Esophagus muscularis mucosa (tissue), 4 donors: ENCODE measurements around the gene AGAP1. TPM values are rescaled to one million over a fixed set of nuclear protein-coding genes. Genes with fewer than 3 reads are reported as not detected.

Experiments used
- DNase-seq: peaks from one replicate; pipeline ENCODE4 v3.0.0-alpha.2; 2017; ENCODE audit errors: extremely low spot score
- H3K27ac ChIP-seq, 4 donors: fragments of 200-600 bp; sonication (generic); replicated peaks in 1 of 4; 1 replicate in 3 of 4; 2 replicates in 1 of 4; pipeline ENCODE4 v1.5.1; 2016 to 2019; ENCODE audit warnings: mild to moderate bottlenecking in 1 of 4
- H3K27me3 ChIP-seq, 4 donors: fragments of 200-600 bp; sonication (generic); one replicate each; pipeline versions ENCODE4 v1.5.1 to v1.6.0; 2016 to 2019
- H3K36me3 ChIP-seq, 4 donors: fragments of 200-600 bp; sonication (generic); one replicate each; pipeline ENCODE4 v1.5.1; 2016 to 2019
- H3K4me1 ChIP-seq, 4 donors: fragments of 200-600 bp; sonication (generic); one replicate each; pipeline ENCODE4 v1.5.1; 2016 to 2019
- H3K4me3 ChIP-seq, 4 donors: fragments of 200-600 bp; sonication (generic); 1 replicate in 2 of 4; 2 replicates in 2 of 4; pipeline ENCODE4 v1.5.1; 2016 to 2019; ENCODE audit warnings: mild to moderate bottlenecking in 4 of 4, moderate library complexity in 1 of 4
- H3K9me3 ChIP-seq, 4 donors: fragments of 200-600 bp; sonication (generic); 1 replicate in 3 of 4; 2 replicates in 1 of 4; pipeline ENCODE4 v1.5.1; 2016 to 2019
- CTCF ChIP-seq, 3 experiments: fragments of 200-600 bp in 2 of 3; fragments of 450-650 bp in 1 of 3; sonication (generic) in 2 of 3; IDR thresholded peaks; one replicate each; pipeline ENCODE4 v1.5.1; 2017 to 2019; ENCODE audit warnings: antibody characterized with exemption in 3 of 3, mild to moderate bottlenecking in 2 of 3, moderate library complexity in 1 of 3
- EP300 ChIP-seq: sonication (generic); formaldehyde crosslinking; IDR thresholded peaks from one replicate; pipeline ENCODE4 v1.6.1; 2017; ENCODE audit warnings: antibody characterized with exemption
- POLR2A ChIP-seq: fragments of 450-650 bp; IDR thresholded peaks from one replicate; pipeline ENCODE4 v1.6.1; 2017; ENCODE audit warnings: antibody characterized with exemption, moderate library complexity, mild to moderate bottlenecking, low read depth
- POLR2AphosphoS5 ChIP-seq, 2 donors: sonication (generic); formaldehyde crosslinking; IDR thresholded peaks; one replicate each; pipeline ENCODE4 v1.6.1; 2017; ENCODE audit warnings: antibody characterized with exemption in 2 of 2
- WGBS: methylation state at CpG from one replicate; pipeline ENCODE4 v1.1.5; 2018; 5-methylcytosine and 5-hydroxymethylcytosine counted together
- intact Hi-C: fragments of 100-400 bp; cut with DNase I; formaldehyde crosslinking; loops from one replicate; pipeline ENCODE4 v1.15.1; 2023
- total RNA-seq, 4 donors: library from RNA; depleted of rRNA; stranded (reverse); fragments of >200 nt; gene quantifications; one replicate each; pipeline versions ENCODE4 v1.1.0 to v1.2.1, GENCODE V29; 2016

AGAP1 gene
- total RNA-seq, 4 donors from 2014 or later: 37.9 to 62.4 (median 47.2) TPM

GRCh38 chr2:235595422-235596010 lies 101.7 kb downstream of the AGAP1 start:
- intact Hi-C loops: loop anchor here (2.0 kb wide), 1 partner anchor 151 kb away; no protein-coding TSS in a partner anchor
- Histone ChIP-seq H3K36me3 (no peaks in the 10 kb centered on the region), H3K27me3 (no peaks in the 10 kb centered on the region), H3K9me3 (no peaks in the 10 kb centered on the region), H3K27ac (peak overlapping the region in 1 of 4 donors; percentile 11), H3K4me3 (no peak overlapping the region), H3K4me1 (peaks cover 3 to 39% (median 32%) of the 10 kb centered on the region in 4 donors)
- WGBS: 36% methylated on average over 10 of the region's 10 CpGs
- DNase-seq: no peak
- TF ChIP-seq CTCF (IDR thresholded peaks at IDR 0.05) (peak; percentile 89 to 94 (median 90)), EP300 (no peak), POLR2A (no peak), POLR2AphosphoS5 (IDR thresholded peaks at IDR 0.05) (peak; percentile 13 to 52)

GRCh38 chr2:235596272-235596671 lies 102.4 kb downstream of the AGAP1 start:
- H3K27me3 ChIP-seq: no peaks in the 10 kb centered on the region
- peaks cover 3 to 39% (median 34%) of the 10 kb centered on the region in 4 donors for H3K4me1 ChIP-seq
- H3K9me3 ChIP-seq: no peaks in the 10 kb centered on the region
- no peak for DNase-seq
- 89% methylated on average over 4 of the region's 4 CpGs for WGBS
- H3K27ac ChIP-seq: no peak overlapping the region
- TF ChIP-seq POLR2A (no peak), POLR2AphosphoS5 (IDR thresholded peaks at IDR 0.05) (no peak), EP300 (no peak), CTCF (IDR thresholded peaks at IDR 0.05) (no peak)
- no peak overlapping the region for H3K4me3 ChIP-seq
- H3K36me3 ChIP-seq: no peaks in the 10 kb centered on the region
- intact Hi-C loops: no loop called here

GRCh38 chr2:235597081-235597615 lies 103.3 kb downstream of the AGAP1 start:
- TF ChIP-seq POLR2A (no peak), CTCF (IDR thresholded peaks at IDR 0.05) (no peak), EP300 (no peak), POLR2AphosphoS5 (IDR thresholded peaks at IDR 0.05) (no peak)

GRCh38 chr2:235598026-235598425 lies 104.2 kb downstream of the AGAP1 start:
- WGBS: 91% methylated on average over 19 of the region's 19 CpGs
- DNase-seq: no peak
- peaks cover 3 to 45% (median 36%) of the 10 kb centered on the region in 4 donors for H3K4me1 ChIP-seq

More at GRCh38 chr2:235597081-235597615, 103.3 kb downstream of the AGAP1 start:
- intact Hi-C loops: no loop called here
- Histone ChIP-seq H3K27ac (no peak overlapping the region), H3K4me1 (peaks cover 3 to 41% (median 36%) of the 10 kb centered on the region in 4 donors), H3K9me3 (no peaks in the 10 kb centered on the region), H3K4me3 (no peak overlapping the region), H3K36me3 (no peaks in the 10 kb centered on the region), H3K27me3 (no peaks in the 10 kb centered on the region)
- WGBS: 96% methylated on average over 5 of the region's 5 CpGs
- DNase-seq: no peak

More at GRCh38 chr2:235598026-235598425, 104.2 kb downstream of the AGAP1 start:
- Histone ChIP-seq H3K9me3 (no peaks in the 10 kb centered on the region), H3K27ac (no peak overlapping the region), H3K27me3 (no peaks in the 10 kb centered on the region), H3K4me3 (no peak overlapping the region), H3K36me3 (no peaks in the 10 kb centered on the region)
- intact Hi-C loops: no loop called here
- TF ChIP-seq POLR2AphosphoS5 (IDR thresholded peaks at IDR 0.05) (no peak), CTCF (IDR thresholded peaks at IDR 0.05) (no peak), EP300 (no peak), POLR2A (no peak)
